Vagina (tissue), 2 donors: ENCODE results near the gene DPYD.

Source experiments
- POLR2A ChIP-seq, 2 donors: fragments of 450-650 bp; IDR thresholded peaks; one replicate each; pipeline ENCODE4 v1.6.1; 2017; ENCODE audit warnings: antibody characterized with exemption in 2 of 2, mild to moderate bottlenecking in 2 of 2, moderate library complexity in 2 of 2
- POLR2AphosphoS5 ChIP-seq, 2 donors: sonication (generic); formaldehyde crosslinking; IDR thresholded peaks; one replicate each; pipeline ENCODE4 v1.9.0; 2017; ENCODE audit warnings: antibody characterized with exemption in 2 of 2, mild to moderate bottlenecking in 2 of 2, low read depth in 1 of 2; ENCODE audit not compliant: insufficient read depth in 1 of 2

GRCh38 chr1:97334454-97334853, 586.4 kb downstream of the DPYD start:
- TF ChIP-seq POLR2A (IDR thresholded peaks at IDR 0.05) = no peak
- no peak for TF ChIP-seq POLR2AphosphoS5 (IDR thresholded peaks at IDR 0.05; ENCODE audit: insufficient read depth in 1 of 2, low read depth in 1 of 2)
